GM12878 (cell line): ENCODE measurements around the gene TMEM59. TPM values are rescaled to one million over a fixed set of nuclear protein-coding genes. Genes with fewer than 3 reads are reported as not detected.

Source experiments
- ATAC-seq: fragments of 200-7000 bp; cut with Tn5 transposase; 3 replicates; pipeline ENCODE4 v1.9.1; 2020; ENCODE audit warnings: mild to moderate bottlenecking, moderate library complexity
- BruUV-seq: library from RNA; stranded (reverse); fragments of 400-500 nt; replicated peaks from 2 replicates; lab custom pipeline; 2021; lab: Mats Ljungman, UMichigan
- CTCF ChIA-PET: fragments of 300-600 bp; sonication (Branson Sonifier 250); formaldehyde crosslinking; extraction: SDS; loops from one replicate; lab custom pipeline; 2021; ENCODE audit warnings: inconsistent platforms; lab: Yijun Ruan, JAX
- POLR2A ChIA-PET: fragments of 350-600 bp; formaldehyde crosslinking; extraction: SDS; loops from one replicate; lab custom pipeline; 2021; ENCODE audit warnings: inconsistent platforms; lab: Charles Lee
- RAD21 ChIA-PET: fragments of 300-600 bp; sonication (Branson Sonifier 250); formaldehyde crosslinking; loops from one replicate; lab custom pipeline; 2023; ENCODE audit warnings: antibody characterized with exemption; ENCODE audit not compliant: unreplicated experiment; lab: Charles Lee
- SMC1A ChIA-PET: fragments of 300-600 bp; sonication (Branson Sonifier 250); formaldehyde crosslinking; loops from one replicate; lab custom pipeline; 2023; ENCODE audit not compliant: unreplicated experiment, uncharacterized antibody; lab: Charles Lee
- DNase-seq: peaks from one replicate; pipeline ENCODE4 v3.0.0-alpha.2; 2011; ENCODE audit warnings: low read depth, low spot score
- FAIRE-seq: peaks from 3 replicates; lab custom pipeline; 2011; peaks lifted over from hg19 to GRCh38; lab: Jason Lieb, UNC
- H2AFZ ChIP-seq: 2 replicates; pipeline ENCODE4 v1.6.0; 2011; ENCODE audit warnings: low read depth, low read length, control low read depth; ENCODE audit not compliant: control insufficient read depth
- H3K27ac ChIP-seq: 2 replicates; pipeline ENCODE4 v1.5.1; 2011; ENCODE audit warnings: control low read depth; ENCODE audit not compliant: control insufficient read depth, insufficient read depth
- H3K27me3 ChIP-seq, 2 experiments: replicated peaks in 1 of 2; 2 replicates each; pipeline versions ENCODE4 v1.6.0 to v1.6.1; 2011; ENCODE audit warnings: low read length in 1 of 2; ENCODE audit not compliant: control insufficient read depth in 2 of 2, insufficient read depth in 2 of 2
- H3K36me3 ChIP-seq, 2 experiments: 2 replicates each; pipeline ENCODE4 v1.5.1; 2011; ENCODE audit warnings: low read length in 1 of 2; ENCODE audit not compliant: control insufficient read depth in 2 of 2, insufficient read depth in 2 of 2
- H3K4me1 ChIP-seq: 2 replicates; pipeline ENCODE4 v1.6.1; 2011; ENCODE audit warnings: mild to moderate bottlenecking, low read length, moderate library complexity, mixed read lengths; ENCODE audit not compliant: control insufficient read depth, insufficient read depth
- H3K4me2 ChIP-seq: 2 replicates; pipeline ENCODE4 v1.6.0; 2011; ENCODE audit warnings: control low read depth; ENCODE audit not compliant: control insufficient read depth, insufficient read depth
- H3K4me3 ChIP-seq: fragments of 200-600 bp; sonication (generic); 2 replicates; pipeline ENCODE4 v1.5.1; 2016
- H3K79me2 ChIP-seq: 2 replicates; pipeline ENCODE4 v1.6.0; 2011; ENCODE audit warnings: low read length; ENCODE audit not compliant: control insufficient read depth, insufficient read depth
- H3K9ac ChIP-seq: 2 replicates; pipeline ENCODE4 v1.8.0; 2011; ENCODE audit warnings: low read length, control low read depth, mixed read lengths; ENCODE audit not compliant: control insufficient read depth, insufficient read depth
- H3K9me3 ChIP-seq: replicated peaks from 3 replicates; pipeline ENCODE4 v1.5.1; 2011; ENCODE audit warnings: mild to moderate bottlenecking, low read length; ENCODE audit not compliant: control insufficient read depth, insufficient read depth
- H4K20me1 ChIP-seq: 2 replicates; pipeline ENCODE4 v1.6.0; 2011; ENCODE audit not compliant: control insufficient read depth, insufficient read depth
- MLLT1 ChIP-seq: fragments of 450-650 bp; IDR thresholded peaks from 2 replicates; pipeline ENCODE4 v1.6.1; 2016; ENCODE audit warnings: mild to moderate bottlenecking
- PAX5 ChIP-seq: IDR thresholded peaks from 2 replicates; pipeline ENCODE4 v1.6.1; 2011; ENCODE audit warnings: low read depth, low read length, borderline replicate concordance
- REST ChIP-seq: IDR thresholded peaks from 2 replicates; pipeline ENCODE4 v1.6.1; 2012; ENCODE audit warnings: mild to moderate bottlenecking, low read depth, low read length
- WGBS: methylation state at CpG from one replicate; pipeline ENCODE4 v1.1.6; 2016; ENCODE audit warnings: low lambda C conversion rate; ENCODE audit not compliant: insufficient replicate concordance, insufficient coverage; ENCODE audit errors: missing lambda C conversion rate; 5-methylcytosine and 5-hydroxymethylcytosine counted together
- in situ Hi-C: fragments of 300-500 bp; cut with MboI; formaldehyde crosslinking; loops from 9 replicates; pipeline ENCODE4 v1.14.3; 2018; ENCODE audit warnings: mixed read lengths
- intact Hi-C: fragments of 100-400 bp; cut with micrococcal nuclease; formaldehyde crosslinking; loops from one replicate; pipeline ENCODE4 v1.14.2; 2022; ENCODE audit not compliant: unreplicated experiment
- microRNA-seq: library from miRNA; unstranded; fragments of <30 nt; microRNA quantifications from one replicate; pipeline ENCODE4, GENCODE V29; 2018
- polyA plus RNA-seq, 11 experiments: library from polyadenylated mRNA; depleted of rRNA in 4 of 11; unstranded in 6 of 11; stranded (reverse) in 5 of 11; fragments of >200 nt; fragmentation: Nextera tagmentation in 4 of 11; fragmentation: Illumina TruSeq in 1 of 11; extraction: Ambion mirVana in 4 of 11; extraction: Trizol in 1 of 11; gene quantifications; 1 replicate in 1 of 11; 2 replicates in 10 of 11; pipeline versions ENCODE4 v1.2.1 to v1.2.3, GENCODE V29; 2011 to 2016; ENCODE audit warnings: inconsistent platforms in 2 of 11, missing spikeins in 2 of 11, low read depth in 1 of 11
- small RNA-seq: library from RNA; depleted of rRNA; stranded (forward); fragments of <200 nt; gene quantifications from one replicate; pipeline ENCODE3, GENCODE V24; 2014
- total RNA-seq, 4 experiments: library from RNA; depleted of rRNA in 3 of 4; stranded (reverse); fragments of >200 nt in 3 of 4; fragmentation: Illumina TruSeq in 1 of 4; extraction: Trizol in 1 of 4; gene quantifications; 2 replicates each; pipeline versions ENCODE4 v1.2.1 to v1.2.3, GENCODE V29; 2013 to 2021
- TF ChIP-seq, protein P1 (sequence below), 3 experiments: IDR thresholded peaks in 2 of 3; conservative IDR thresholded peaks in 1 of 3; 2 replicates each; pipeline ENCODE4 v1.5.1; 2011; ENCODE audit warnings: low read depth in 3 of 3, low read length in 3 of 3, mild to moderate bottlenecking in 3 of 3, control low read depth in 2 of 3, moderate library complexity in 2 of 3, inconsistent platforms in 1 of 3, mixed read lengths in 1 of 3; ENCODE audit not compliant: control insufficient read depth in 2 of 3, insufficient read depth in 1 of 3; ENCODE audit errors: extremely low read depth in 1 of 3

Gene TMEM59
- total and polyA plus RNA-seq, 10 of the 15 experiments (the other 5 are each of a cell fraction or from before 2014, with no cell fraction given), result 69.9 to 273 (median 111) TPM

- Histone ChIP-seq H3K27me3 (no peaks in the 10 kb centered on the region), H3K4me1 (no peaks in the 10 kb centered on the region), H3K4me3 (no peak overlapping the region), H4K20me1 (no peaks in the 10 kb centered on the region), H2AFZ (no peak overlapping the region), H3K79me2 (no peaks in the 10 kb centered on the region), H3K9me3 (no peaks in the 10 kb centered on the region), H3K27ac (no peak overlapping the region)
- ChIA-PET POLR2A (no interaction called here), SMC1A (interaction anchor here (0.6 kb wide), 1 partner anchor 1038 kb away, joined by 4 read pairs; no protein-coding TSS in a partner anchor), CTCF (interaction anchor here (1.0 to 1.5 kb wide), 2 partner anchors 11 to 116 kb away, joined by 3 to 4 read pairs; no protein-coding TSS in a partner anchor), RAD21 (no interaction called here)
- intact Hi-C loops (no loop called here), in situ Hi-C loops (no loop called here)
- peak; percentile 66 for ATAC-seq
- TF ChIP-seq REST (no peak), MLLT1 (no peak), PAX5 (no peak)
- TF ChIP-seq, protein P1, sequence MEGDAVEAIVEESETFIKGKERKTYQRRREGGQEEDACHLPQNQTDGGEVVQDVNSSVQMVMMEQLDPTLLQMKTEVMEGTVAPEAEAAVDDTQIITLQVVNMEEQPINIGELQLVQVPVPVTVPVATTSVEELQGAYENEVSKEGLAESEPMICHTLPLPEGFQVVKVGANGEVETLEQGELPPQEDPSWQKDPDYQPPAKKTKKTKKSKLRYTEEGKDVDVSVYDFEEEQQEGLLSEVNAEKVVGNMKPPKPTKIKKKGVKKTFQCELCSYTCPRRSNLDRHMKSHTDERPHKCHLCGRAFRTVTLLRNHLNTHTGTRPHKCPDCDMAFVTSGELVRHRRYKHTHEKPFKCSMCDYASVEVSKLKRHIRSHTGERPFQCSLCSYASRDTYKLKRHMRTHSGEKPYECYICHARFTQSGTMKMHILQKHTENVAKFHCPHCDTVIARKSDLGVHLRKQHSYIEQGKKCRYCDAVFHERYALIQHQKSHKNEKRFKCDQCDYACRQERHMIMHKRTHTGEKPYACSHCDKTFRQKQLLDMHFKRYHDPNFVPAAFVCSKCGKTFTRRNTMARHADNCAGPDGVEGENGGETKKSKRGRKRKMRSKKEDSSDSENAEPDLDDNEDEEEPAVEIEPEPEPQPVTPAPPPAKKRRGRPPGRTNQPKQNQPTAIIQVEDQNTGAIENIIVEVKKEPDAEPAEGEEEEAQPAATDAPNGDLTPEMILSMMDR (IDR thresholded peaks at IDR 0.05 in 2 of 3, conservative IDR thresholded peaks at IDR 0.05 in 1 of 3; ENCODE audit: control insufficient read depth in 2 of 3, extremely low read depth in 1 of 3, insufficient read depth in 1 of 3, low read depth in 3 of 3, low read length in 3 of 3), result peak; percentile 23 to 35 (median 29); a peak in 4 of 6 replicates
- TF ChIP-seq, all 136 proteins: peak for 1
- FAIRE-seq (no peak), DNase-seq (no peak)
- no TSS peak for BruUV-seq
- 67% methylated on average over 13 of the region's 13 CpGs for WGBS
- Histone ChIP-seq H3K36me3 (no peaks in the 10 kb centered on the region), H3K4me2 (no peak overlapping the region), H3K9ac (no peak overlapping the region)
These were observed 73.1 kb downstream of the TMEM59 start for GRCh38 chr1:53979712-53980450.

Small RNA genes within 50 kb of the gene (microRNA-seq; reads per million reads assigned to microRNA genes)
- gene MIR4781, result 4.3 reads per million, percentile 26 among the genes with 10 or more reads in this experiment

Small RNA genes within 50 kb of the gene (small RNA-seq; reads per million reads assigned to genes)
- gene AL353898.1 (not detected), gene AL353898.2 (not detected)

Other genes with a start within 250 kb of the TMEM59 start
Only the 7 nearest of the 10 such genes appear.
- 66.7 and 75.5 TPM in 2 replicates for gene IFT25, start 107.5 kb downstream of the TMEM59 start, total RNA-seq (2014; rRNA removed)
- 135 TPM in 2 replicates for gene IFT25, start 107.5 kb downstream of the TMEM59 start, total RNA-seq (2014; rRNA removed; fragmentation: Illumina TruSeq; extraction: Trizol)
- gene IFT25, start 107.5 kb downstream of the TMEM59 start, total RNA-seq (2021), result 52.2 and 55.7 TPM in 2 replicates
- gene IFT25, start 107.5 kb downstream of the TMEM59 start, polyA plus RNA-seq (2011; rRNA removed), result 86.9 and 161 TPM in 2 replicates
- gene IFT25, start 107.5 kb downstream of the TMEM59 start, polyA plus RNA-seq (2014; fragmentation: Illumina TruSeq; extraction: Trizol), result 127 and 172 TPM in 2 replicates
- 100 to 1,000 TPM; 202 to 242 TPM for gene IFT25, start 107.5 kb downstream of the TMEM59 start, polyA plus RNA-seq (2014; fragmentation: Nextera tagmentation; extraction: Ambion mirVana)
- gene IFT25, start 107.5 kb downstream of the TMEM59 start, polyA plus RNA-seq (2014; rRNA removed), result 82.6 and 99.2 TPM in 2 replicates
- 100 to 1,000 TPM; 170 to 202 TPM for gene IFT25, start 107.5 kb downstream of the TMEM59 start, polyA plus RNA-seq (2016; fragmentation: Nextera tagmentation; extraction: Ambion mirVana)
- gene LRRC42, start 106.9 kb downstream of the TMEM59 start, total RNA-seq (2014; rRNA removed), result 15.2 and 17.2 TPM in 2 replicates
- 20.3 and 21.0 TPM in 2 replicates for gene LRRC42, start 106.9 kb downstream of the TMEM59 start, total RNA-seq (2014; rRNA removed; fragmentation: Illumina TruSeq; extraction: Trizol)
- 22.1 and 22.4 TPM in 2 replicates for gene LRRC42, start 106.9 kb downstream of the TMEM59 start, total RNA-seq (2021)
- 34.4 and 35.9 TPM in 2 replicates for gene LRRC42, start 106.9 kb downstream of the TMEM59 start, polyA plus RNA-seq (2011; rRNA removed)
- 18.1 and 25.8 TPM in 2 replicates for gene LRRC42, start 106.9 kb downstream of the TMEM59 start, polyA plus RNA-seq (2014; fragmentation: Illumina TruSeq; extraction: Trizol)
- gene LRRC42, start 106.9 kb downstream of the TMEM59 start, polyA plus RNA-seq (2014; fragmentation: Nextera tagmentation; extraction: Ambion mirVana), result 10 to 100 TPM; 11.0 to 18.4 TPM
- gene LRRC42, start 106.9 kb downstream of the TMEM59 start, polyA plus RNA-seq (2014; rRNA removed), result 24.9 and 25.6 TPM in 2 replicates
- gene LRRC42, start 106.9 kb downstream of the TMEM59 start, polyA plus RNA-seq (2016; fragmentation: Nextera tagmentation; extraction: Ambion mirVana), result 10 to 100 TPM; 23.9 to 25.3 TPM
- not detected in 2 replicates for gene LDLRAD1, start 35.0 kb downstream of the TMEM59 start, total RNA-seq (2014; rRNA removed)
- gene LDLRAD1, start 35.0 kb downstream of the TMEM59 start, total RNA-seq (2014; rRNA removed; fragmentation: Illumina TruSeq; extraction: Trizol), result not detected in 2 replicates
- not detected in 2 replicates for gene LDLRAD1, start 35.0 kb downstream of the TMEM59 start, total RNA-seq (2021)
- gene LDLRAD1, start 35.0 kb downstream of the TMEM59 start, polyA plus RNA-seq (2011; rRNA removed), result not detected in 2 replicates
- not detected in 2 replicates for gene LDLRAD1, start 35.0 kb downstream of the TMEM59 start, polyA plus RNA-seq (2014; fragmentation: Illumina TruSeq; extraction: Trizol)
- gene LDLRAD1, start 35.0 kb downstream of the TMEM59 start, polyA plus RNA-seq (2014; fragmentation: Nextera tagmentation; extraction: Ambion mirVana), result not detected
- gene LDLRAD1, start 35.0 kb downstream of the TMEM59 start, polyA plus RNA-seq (2014; rRNA removed), result not detected in 2 replicates
- gene LDLRAD1, start 35.0 kb downstream of the TMEM59 start, polyA plus RNA-seq (2016; fragmentation: Nextera tagmentation; extraction: Ambion mirVana), result not detected
- gene TCEANC2, start 404 bp upstream of the TMEM59 start, total RNA-seq (2014; rRNA removed), result 4.8 and 5.2 TPM in 2 replicates
- gene TCEANC2, start 404 bp upstream of the TMEM59 start, total RNA-seq (2014; rRNA removed; fragmentation: Illumina TruSeq; extraction: Trizol), result 5.3 and 5.4 TPM in 2 replicates
- gene TCEANC2, start 404 bp upstream of the TMEM59 start, total RNA-seq (2021), result 6.7 and 6.8 TPM in 2 replicates
- gene TCEANC2, start 404 bp upstream of the TMEM59 start, polyA plus RNA-seq (2011; rRNA removed), result 9.2 and 10.5 TPM in 2 replicates
- gene TCEANC2, start 404 bp upstream of the TMEM59 start, polyA plus RNA-seq (2014; fragmentation: Illumina TruSeq; extraction: Trizol), result 5.9 and 6.0 TPM in 2 replicates
- 10 to 100 TPM in 1 of 2 experiments, 1 to 10 TPM in 1; 5.4 to 10.5 TPM for gene TCEANC2, start 404 bp upstream of the TMEM59 start, polyA plus RNA-seq (2014; fragmentation: Nextera tagmentation; extraction: Ambion mirVana)
- gene TCEANC2, start 404 bp upstream of the TMEM59 start, polyA plus RNA-seq (2014; rRNA removed), result 4.4 and 6.2 TPM in 2 replicates
- 10 to 100 TPM in 1 of 2 experiments, 1 to 10 TPM in 1; 9.6 to 13.2 TPM for gene TCEANC2, start 404 bp upstream of the TMEM59 start, polyA plus RNA-seq (2016; fragmentation: Nextera tagmentation; extraction: Ambion mirVana)
- 0.06 TPM in 1 of 2 replicates, not detected in the other for gene CDCP2, start 99.8 kb upstream of the TMEM59 start, total RNA-seq (2014; rRNA removed)
- not detected in 2 replicates for gene CDCP2, start 99.8 kb upstream of the TMEM59 start, total RNA-seq (2014; rRNA removed; fragmentation: Illumina TruSeq; extraction: Trizol)
- not detected in 2 replicates for gene CDCP2, start 99.8 kb upstream of the TMEM59 start, total RNA-seq (2021)
- not detected in 2 replicates for gene CDCP2, start 99.8 kb upstream of the TMEM59 start, polyA plus RNA-seq (2011; rRNA removed)
- not detected in 2 replicates for gene CDCP2, start 99.8 kb upstream of the TMEM59 start, polyA plus RNA-seq (2014; fragmentation: Illumina TruSeq; extraction: Trizol)
- gene CDCP2, start 99.8 kb upstream of the TMEM59 start, polyA plus RNA-seq (2014; fragmentation: Nextera tagmentation; extraction: Ambion mirVana), result not detected
- gene CDCP2, start 99.8 kb upstream of the TMEM59 start, polyA plus RNA-seq (2014; rRNA removed), result not detected in 2 replicates
- gene CDCP2, start 99.8 kb upstream of the TMEM59 start, polyA plus RNA-seq (2016; fragmentation: Nextera tagmentation; extraction: Ambion mirVana), result not detected
- gene CYB5RL, start 146.8 kb upstream of the TMEM59 start, total RNA-seq (2014; rRNA removed), result 6.3 and 7.5 TPM in 2 replicates
- 5.9 and 6.8 TPM in 2 replicates for gene CYB5RL, start 146.8 kb upstream of the TMEM59 start, total RNA-seq (2014; rRNA removed; fragmentation: Illumina TruSeq; extraction: Trizol)
- gene CYB5RL, start 146.8 kb upstream of the TMEM59 start, total RNA-seq (2021), result 8.7 and 11.2 TPM in 2 replicates
- gene CYB5RL, start 146.8 kb upstream of the TMEM59 start, polyA plus RNA-seq (2011; rRNA removed), result 5.5 and 7.2 TPM in 2 replicates
- gene CYB5RL, start 146.8 kb upstream of the TMEM59 start, polyA plus RNA-seq (2014; fragmentation: Illumina TruSeq; extraction: Trizol), result 6.2 and 8.6 TPM in 2 replicates
- 1 to 10 TPM; 3.1 to 5.0 TPM for gene CYB5RL, start 146.8 kb upstream of the TMEM59 start, polyA plus RNA-seq (2014; fragmentation: Nextera tagmentation; extraction: Ambion mirVana)
- 7.0 and 7.2 TPM in 2 replicates for gene CYB5RL, start 146.8 kb upstream of the TMEM59 start, polyA plus RNA-seq (2014; rRNA removed)
- gene CYB5RL, start 146.8 kb upstream of the TMEM59 start, polyA plus RNA-seq (2016; fragmentation: Nextera tagmentation; extraction: Ambion mirVana), result 1 to 10 TPM; 7.0 to 8.0 TPM
- gene MRPL37, start 147.0 kb upstream of the TMEM59 start, total RNA-seq (2014; rRNA removed), result 170 and 179 TPM in 2 replicates
- gene MRPL37, start 147.0 kb upstream of the TMEM59 start, total RNA-seq (2014; rRNA removed; fragmentation: Illumina TruSeq; extraction: Trizol), result 124 and 130 TPM in 2 replicates
- gene MRPL37, start 147.0 kb upstream of the TMEM59 start, total RNA-seq (2021), result 150 and 158 TPM in 2 replicates
- 32.9 and 47.8 TPM in 2 replicates for gene MRPL37, start 147.0 kb upstream of the TMEM59 start, polyA plus RNA-seq (2011; rRNA removed)
- gene MRPL37, start 147.0 kb upstream of the TMEM59 start, polyA plus RNA-seq (2014; fragmentation: Illumina TruSeq; extraction: Trizol), result 184 and 190 TPM in 2 replicates
- 100 to 1,000 TPM in 1 of 2 experiments, 10 to 100 TPM in 1; 41.4 to 109 TPM for gene MRPL37, start 147.0 kb upstream of the TMEM59 start, polyA plus RNA-seq (2014; fragmentation: Nextera tagmentation; extraction: Ambion mirVana)
- gene MRPL37, start 147.0 kb upstream of the TMEM59 start, polyA plus RNA-seq (2014; rRNA removed), result 166 and 167 TPM in 2 replicates
- gene MRPL37, start 147.0 kb upstream of the TMEM59 start, polyA plus RNA-seq (2016; fragmentation: Nextera tagmentation; extraction: Ambion mirVana), result 100 to 1,000 TPM; 194 to 217 TPM